HG03521 (cell line): ENCODE data around the gene LIAS.
"Not testable (repeated sequence)": the region's sequence is repeated elsewhere in the genome, so short reads cannot be mapped to it uniquely, and the experiment has no call there.

Experiments
- ATAC-seq: cut with Tn5 transposase; IDR thresholded peaks from one replicate; pipeline ENCODE4 v1.9.1; 2021; ENCODE audit warnings: mild to moderate bottlenecking, moderate library complexity; ENCODE audit not compliant: unreplicated experiment

LIAS gene

DNA sequence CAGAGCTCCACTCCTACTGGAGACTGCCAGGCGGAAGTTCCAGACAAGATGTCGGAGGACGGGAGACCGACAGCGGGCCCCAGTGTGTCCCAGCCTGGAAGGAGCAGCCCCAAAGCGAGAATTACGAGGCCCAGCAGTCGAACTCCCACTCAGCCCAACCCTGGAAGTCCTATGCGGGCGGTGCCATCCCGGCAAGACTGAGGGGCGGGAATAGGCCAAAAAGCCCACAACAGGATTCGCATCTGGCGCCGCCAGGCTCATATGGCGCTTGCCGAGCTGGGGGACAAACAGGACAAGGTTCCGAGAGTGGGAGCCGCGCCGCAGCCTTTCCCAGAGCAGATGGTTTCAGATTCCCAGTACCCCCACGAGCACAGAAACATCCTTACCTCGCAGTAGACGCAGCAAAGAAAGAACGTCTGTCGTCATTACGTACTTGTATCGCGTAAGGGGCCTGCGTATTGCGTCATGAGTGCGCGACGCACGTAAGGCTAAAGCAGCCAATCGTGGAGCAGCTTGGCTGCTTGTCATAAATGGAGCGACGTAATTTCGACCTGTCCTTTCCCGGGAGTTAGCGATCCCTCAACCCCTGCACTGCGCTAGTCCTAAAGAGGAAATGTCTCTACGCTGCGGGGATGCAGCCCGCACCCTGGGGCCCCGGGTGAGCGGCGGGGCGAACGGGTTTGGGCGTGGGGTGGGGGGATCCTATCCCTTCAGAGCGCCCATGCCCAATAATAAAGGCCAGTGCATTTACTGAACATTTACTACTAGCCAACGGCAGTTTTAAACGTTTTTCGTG is at the start of gene LIAS, which contains the start of gene RPL9:
Gene LIAS (plus strand): TSS at position 552 of the 796 bp plus-strand sequence. CDS start 62 bp downstream, at position 614.
Gene RPL9 (minus strand): TSS at position 418 of the 796 bp plus-strand sequence. CDS start 483 bp downstream, outside the sequence.
- peak; percentile 81 for ATAC-seq

DNA sequence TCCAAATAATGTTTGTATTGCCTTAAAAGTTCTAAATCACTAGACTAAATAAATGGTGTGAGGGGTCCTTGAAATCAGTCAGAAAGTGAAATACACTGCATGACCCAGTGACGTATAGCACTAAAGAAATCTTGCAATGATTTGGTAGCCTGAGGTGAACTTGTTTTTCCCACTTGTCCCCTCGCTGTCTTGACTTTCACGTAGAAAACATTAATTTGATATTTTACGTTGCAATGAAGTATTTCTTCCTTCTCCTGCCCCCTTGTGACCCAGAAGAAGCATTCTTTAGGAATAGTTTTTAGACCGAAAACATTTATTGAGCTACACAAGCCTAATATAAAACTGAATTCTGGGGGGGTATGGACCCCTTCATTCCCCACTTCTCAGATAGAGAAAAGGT is 48.4 kb upstream of the LIAS start:
- ATAC-seq: no peak

DNA sequence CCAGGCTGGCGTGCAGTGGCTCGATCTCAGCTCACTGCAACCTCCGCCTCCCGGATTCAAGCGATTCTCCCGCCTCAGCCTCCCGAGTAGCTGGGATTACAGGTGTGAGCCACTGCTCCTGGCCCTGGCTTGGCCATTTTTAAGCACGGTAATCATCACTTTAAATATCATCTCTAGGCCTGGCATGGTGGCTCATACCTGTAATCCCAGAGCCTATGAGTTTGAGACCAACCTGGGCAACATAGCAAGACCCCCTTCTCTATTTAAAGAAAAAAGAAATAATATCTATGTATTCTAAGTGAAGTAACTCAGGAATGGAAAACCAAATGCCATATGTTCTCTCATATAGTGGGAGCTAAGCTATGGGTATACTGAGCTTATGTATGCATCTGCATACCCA is 47.3 kb upstream of the LIAS start:
- ATAC-seq: not testable (repeated sequence)

DNA sequence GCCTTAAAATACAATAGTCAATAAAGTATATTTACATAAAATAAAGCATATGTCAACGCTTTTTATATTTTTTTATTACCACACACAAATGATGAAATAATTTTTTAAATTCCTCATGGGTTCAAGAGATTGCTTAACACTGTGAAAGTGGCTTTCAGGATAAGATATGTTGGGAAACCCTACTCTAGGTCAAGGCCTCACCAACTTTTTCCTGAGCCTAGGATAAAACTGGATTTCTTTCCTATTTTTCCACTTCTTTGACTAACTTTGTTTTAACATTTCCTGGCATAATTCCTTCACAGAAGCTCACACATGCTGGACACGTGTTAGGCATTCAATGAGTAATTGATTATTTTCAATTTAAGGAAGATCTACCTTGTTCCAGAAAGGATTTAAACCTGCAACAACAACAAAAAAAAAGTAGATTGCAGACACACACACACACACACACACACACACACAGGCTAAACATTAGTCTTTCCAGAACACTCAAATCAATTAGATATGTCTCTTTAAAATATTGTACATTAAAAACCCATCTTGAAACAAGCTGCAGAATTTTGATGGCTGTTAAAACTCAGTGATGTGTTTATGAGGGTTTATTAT is 43.1 kb upstream of the LIAS start:
- ATAC-seq: no peak

DNA sequence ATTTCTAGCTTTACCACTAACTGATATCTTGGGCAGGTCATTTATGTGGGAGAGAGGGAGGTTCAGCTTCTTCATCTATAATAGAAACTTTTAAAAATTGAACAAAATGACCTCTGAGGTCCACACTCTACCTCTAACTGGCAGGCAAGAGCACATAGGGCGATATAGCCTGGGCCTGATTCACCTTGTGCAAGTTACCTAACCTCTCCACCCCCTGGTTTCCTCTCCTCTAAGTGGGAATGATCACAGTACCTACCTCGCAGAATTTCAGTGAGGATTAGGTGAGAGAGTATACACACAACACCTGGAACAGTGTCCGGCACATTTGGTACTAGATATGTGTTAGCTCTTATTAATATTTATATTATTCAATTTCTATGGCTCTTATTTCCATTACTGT is 36.6 kb upstream of the LIAS start:
- ATAC-seq: no peak

DNA sequence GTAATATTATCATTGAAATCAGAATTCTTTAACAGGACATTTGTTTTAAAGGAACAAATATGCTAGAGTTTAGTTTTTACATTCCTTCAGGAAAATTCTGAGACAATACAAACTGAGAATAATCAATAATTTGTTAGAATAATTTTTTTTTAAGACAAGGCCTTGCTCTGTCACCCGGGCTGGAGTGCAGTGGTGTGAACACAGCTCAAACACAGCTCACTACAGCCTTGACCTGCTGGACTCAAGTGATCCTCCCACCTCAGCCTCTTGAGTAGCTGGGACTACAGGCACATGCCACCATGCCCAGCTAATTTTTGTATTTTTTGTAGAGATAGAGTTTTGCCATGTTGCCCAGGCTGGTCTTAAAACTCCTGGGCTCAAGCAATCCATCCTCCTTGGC is 33.6 kb upstream of the LIAS start:
- ATAC-seq: not testable (repeated sequence)

DNA sequence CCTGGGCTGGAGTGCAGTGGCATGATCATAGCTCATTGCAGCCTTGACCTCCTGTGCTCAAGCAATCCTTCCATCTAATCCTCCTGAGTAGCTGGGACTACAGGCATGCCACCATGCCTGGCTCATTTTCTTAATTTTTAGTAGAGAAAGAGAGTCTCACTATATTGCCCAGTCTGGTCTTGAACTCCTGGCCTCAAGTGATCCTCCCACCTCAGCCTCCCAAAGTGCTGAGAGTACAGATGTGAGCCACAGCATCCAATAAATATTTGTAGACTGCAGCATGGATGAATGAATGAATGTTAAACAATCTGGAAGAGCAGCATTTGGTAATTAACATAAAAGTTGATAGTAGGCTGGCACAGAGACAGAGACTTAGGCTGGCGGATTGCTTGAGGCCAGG is 32.1 kb upstream of the LIAS start:
- ATAC-seq: no peak

DNA sequence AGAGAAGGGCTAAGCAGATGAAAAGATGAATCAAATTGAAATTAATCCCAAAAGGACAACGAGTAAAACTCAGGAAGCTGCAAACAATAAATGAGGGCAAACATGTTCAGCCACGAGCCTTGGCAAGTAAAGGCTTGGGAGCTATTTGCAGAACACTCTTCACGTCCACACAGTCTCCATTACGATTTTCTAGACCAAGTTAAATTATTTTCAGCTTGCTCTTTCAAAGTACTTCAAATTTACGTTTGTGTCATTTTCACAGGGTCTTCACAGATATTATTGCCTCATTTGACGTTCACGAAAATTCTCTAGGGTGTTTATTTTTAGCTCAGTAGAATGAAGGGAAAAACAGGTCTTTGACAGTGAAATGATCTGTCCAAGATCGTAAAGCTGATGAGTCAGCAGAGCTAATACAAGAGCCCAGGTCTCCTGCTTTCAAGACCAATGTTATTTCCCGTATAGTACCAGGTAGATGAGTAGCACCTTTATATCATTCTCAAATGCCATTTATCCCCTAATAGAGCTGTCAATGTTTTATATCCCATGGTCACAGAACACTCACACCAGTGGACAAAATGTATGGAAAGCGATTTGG is 31.2 kb upstream of the LIAS start:
- no peak for ATAC-seq

DNA sequence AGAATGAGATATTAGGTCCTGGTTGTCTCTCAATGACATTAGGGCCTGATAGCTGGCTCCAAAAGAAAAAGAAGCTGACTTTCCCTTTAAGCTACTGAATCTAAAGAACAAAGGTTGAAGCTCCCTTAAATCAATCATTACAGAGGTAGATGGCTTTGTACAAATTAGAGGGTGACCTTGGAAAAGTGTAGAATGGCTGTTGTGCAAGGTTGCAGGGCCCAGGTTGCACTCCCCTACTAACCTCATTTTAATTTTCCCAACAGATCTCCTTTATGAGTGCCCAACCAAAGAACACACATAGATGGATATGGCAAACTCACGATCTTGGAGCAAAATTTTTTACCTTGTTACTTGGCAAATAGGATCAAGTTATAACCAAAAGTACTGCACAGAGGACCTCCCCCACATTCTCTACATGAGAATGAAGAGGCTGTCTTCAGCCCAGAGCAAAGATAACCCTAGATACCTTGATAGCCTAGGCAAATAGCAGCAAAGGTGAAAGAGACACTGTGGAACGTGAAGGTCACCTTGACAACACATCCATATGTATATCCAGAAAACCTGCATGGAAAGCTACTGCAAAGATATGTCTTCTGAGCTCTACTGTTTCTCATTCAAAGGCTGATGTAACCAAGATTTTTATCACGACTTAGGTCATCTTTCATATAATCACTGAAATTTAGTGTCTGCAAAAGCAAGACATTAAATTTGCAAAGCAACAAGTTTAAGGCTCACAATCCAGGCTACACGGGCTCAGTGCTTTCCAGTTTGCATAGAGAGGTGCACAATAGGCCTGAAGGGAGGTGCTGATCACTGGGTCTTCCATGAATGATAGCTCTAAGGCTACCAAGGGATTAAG is 29.2 kb upstream of the LIAS start:
- no peak for ATAC-seq

DNA sequence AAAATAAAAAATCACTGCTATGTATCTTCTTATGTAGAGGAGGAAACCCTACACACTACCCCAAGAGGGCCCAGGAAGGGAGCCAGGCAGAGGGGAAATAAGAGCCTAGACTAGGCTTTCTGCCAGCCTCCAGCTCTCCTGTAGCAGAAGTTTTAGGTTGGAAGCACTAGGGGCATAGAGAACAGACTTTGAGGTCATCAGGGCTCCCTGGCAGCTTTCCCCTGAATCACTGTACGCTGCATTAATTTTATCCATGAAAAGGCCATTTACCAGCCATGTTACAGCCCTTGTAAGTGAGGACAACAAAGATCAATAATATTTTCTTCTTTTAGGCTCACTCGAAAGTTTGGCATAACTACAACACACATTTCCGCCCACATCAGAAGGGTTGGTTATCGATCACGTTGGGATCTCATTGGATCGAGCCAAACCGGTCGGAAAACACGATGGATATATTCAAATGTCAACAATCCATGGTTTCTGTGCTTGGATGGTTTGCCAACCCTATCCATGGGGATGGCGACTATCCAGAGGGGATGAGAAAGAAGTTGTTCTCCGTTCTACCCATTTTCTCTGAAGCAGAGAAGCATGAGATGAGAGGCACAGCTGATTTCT is 24.9 kb upstream of the LIAS start:
- ATAC-seq: no peak

DNA sequence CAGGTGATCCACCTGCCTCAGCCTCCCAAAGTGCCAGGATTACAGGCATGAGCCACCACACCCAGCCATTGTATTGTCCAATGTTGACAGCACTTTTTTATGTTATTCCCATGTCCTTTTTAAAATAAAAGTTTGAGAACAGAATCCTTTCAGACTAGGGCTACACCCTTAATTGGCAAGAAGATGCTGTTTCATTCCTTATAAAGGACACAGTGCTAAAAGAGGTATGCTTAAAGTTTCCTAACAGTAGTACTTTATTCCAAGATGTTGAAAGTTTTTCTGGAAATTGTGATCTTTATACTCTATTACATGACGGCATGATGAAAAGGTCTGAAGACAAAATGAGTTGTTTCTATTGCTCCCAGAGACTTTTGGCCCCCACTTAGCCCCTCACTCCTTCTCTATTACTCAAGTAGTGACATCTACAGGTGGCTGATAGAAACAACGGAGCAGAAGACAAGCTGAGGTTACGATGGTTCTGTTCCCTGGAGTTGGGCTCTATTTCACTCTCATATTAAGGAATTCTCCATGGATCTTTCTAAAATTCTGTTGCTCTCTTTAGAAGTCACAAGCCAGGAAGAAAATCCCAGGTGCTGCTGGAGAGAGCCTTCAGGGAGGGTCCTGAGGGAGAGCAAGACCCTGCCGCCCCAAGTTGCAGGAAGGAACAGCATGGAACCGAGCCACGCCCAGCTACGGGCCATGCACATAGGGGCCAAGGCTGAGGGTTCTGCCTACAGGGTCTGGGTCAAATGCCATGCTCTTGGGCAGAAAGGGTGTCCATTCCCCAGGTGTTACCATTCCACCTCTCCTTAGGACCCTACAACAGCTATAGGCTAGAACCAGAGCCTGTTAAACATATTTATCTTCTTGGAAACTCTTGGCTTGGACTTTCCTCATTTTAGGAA is 22.9 kb upstream of the LIAS start:
- ATAC-seq: no peak

DNA sequence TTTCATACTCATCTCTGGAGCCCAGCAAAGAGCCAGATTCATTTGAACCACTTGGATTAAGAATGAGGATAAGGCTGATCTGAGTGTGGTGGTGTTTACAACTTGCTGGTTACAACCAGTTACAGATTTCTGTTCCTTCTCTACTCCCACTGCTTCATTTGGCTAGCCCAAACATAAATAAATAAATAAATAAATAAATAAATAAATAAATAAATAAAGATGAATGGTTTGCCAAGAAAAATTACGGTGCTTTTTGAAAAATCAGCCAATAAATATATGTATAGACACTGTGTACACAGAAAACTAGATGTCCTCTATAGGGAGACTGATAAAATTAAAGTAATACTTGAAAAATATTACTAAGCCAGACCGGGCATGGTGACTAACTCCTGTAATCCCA is 17.3 kb upstream of the LIAS start:
- no peak for ATAC-seq

DNA sequence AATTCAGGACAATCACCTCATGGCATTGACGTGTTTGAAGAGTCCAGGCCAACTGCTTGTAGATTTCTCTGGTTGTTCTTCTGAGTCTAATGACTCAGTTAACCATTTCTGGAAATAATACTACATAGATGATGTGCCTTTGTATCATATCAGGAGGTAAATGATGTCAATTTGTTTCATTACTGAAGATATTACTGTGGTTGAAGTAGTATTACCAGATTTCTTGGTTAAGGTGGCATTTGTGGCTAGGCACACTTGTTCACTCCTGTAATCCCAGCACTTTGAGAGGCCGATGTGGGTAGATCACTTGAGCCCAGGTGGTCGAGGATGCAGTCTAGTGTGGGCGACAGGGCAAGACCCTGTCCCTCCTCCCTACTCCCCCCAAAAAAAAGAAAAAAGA is 15.9 kb upstream of the LIAS start:
- ATAC-seq: no peak

DNA sequence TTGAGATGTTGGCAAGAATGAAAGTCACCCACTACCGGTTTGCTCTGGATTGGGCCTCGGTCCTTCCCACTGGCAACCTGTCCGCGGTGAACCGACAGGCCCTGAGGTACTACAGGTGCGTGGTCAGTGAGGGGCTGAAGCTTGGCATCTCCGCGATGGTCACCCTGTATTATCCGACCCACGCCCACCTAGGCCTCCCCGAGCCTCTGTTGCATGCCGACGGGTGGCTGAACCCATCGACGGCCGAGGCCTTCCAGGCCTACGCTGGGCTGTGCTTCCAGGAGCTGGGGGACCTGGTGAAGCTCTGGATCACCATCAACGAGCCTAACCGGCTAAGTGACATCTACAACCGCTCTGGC is 12.4 kb upstream of the LIAS start:
- ATAC-seq: no peak

DNA sequence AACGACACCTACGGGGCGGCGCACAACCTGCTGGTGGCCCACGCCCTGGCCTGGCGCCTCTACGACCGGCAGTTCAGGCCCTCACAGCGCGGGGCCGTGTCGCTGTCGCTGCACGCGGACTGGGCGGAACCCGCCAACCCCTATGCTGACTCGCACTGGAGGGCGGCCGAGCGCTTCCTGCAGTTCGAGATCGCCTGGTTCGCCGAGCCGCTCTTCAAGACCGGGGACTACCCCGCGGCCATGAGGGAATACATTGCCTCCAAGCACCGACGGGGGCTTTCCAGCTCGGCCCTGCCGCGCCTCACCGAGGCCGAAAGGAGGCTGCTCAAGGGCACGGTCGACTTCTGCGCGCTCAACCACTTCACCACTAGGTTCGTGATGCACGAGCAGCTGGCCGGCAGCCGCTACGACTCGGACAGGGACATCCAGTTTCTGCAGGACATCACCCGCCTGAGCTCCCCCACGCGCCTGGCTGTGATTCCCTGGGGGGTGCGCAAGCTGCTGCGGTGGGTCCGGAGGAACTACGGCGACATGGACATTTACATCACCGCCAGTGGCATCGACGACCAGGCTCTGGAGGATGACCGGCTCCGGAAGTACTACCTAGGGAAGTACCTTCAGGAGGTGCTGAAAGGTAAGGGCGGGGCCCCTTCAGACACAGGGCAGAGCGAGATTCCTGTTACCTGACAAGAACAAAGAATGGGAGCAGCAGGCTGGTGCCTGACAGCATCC is 11.8 kb upstream of the LIAS start:
- ATAC-seq: peak; percentile 76

DNA sequence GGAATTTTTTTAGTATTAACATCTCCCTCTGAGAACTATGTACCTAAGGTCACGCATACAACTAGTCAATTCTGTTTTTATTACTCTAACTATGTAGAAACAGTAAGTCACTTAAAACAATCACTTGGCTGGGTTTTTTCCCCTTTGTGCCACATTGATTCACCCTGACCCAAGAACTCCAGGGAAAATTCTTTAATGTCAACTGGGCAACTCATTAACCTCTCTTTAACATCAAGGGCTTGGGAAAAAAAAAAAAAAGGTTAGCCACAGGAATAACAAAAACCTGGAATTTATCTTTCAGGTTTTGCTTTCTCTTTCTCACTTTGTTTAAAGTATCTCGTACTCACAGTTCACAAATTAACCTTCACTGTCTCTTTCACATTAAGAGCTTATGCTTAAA is 8.2 kb upstream of the LIAS start:
- ATAC-seq: no peak

DNA sequence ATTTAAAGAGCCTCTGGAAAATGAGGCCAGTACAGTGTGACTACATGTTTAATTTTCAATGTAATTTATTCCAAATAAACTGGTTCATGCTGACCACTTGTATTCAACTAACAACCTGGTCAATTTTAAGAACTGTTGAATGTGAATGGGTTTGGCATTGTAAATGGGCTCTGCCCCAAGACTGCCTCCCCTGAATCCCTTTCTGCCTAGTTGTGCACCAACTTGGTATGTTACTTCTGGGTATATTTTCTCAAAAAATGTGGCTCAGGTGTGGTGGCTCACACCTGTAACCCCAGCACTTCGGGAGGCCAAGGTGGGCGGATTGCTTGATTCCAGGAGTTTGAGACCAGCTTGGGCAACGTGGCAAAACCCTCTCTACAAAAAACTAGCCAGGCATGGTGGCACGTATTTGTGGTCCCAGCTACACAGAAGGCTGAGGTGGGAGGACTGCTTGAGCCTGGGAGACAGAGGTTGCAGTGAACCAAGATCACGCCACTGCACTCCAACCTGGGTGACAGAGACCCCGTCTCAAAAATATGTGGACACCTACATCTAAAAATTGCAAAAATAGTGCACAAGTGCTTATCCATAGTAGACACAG is 7.3 kb upstream of the LIAS start:
- no peak for ATAC-seq

DNA sequence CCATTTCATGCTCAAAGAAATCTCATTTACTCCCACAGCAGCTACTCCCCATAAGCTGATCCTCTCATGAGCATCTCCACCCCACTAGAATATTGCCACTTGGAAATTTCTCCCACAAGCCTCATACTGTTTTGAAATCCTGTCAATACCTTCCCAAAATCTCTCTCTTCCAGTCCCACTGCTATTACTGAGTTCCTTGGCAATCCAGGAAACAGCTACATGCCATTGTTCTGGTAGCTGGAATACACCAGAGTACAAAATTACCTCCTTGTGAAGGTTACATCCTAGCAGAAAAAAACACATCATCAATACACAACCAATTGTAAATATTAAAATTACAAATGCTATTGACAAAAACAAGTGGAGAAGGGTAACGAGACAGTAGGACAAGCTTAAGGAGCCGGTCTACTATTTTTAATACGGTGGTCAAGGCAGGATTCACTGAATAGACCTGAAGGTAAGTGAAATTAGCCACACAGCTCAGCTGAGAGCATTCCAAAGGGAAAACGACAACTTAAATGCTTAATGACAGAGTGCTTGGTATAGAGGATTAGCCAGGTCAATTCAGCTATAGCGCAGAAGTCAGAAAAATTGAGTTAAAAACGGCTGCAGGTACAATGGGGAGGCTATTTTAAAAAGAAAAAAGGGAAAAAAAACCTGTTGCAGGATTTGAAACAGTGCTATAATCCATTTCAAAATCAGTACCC is 6.5 kb upstream of the LIAS start:
- ATAC-seq: no peak
